Measurements from ENCODE around the gene TMED4. TPM values are rescaled to one million over a fixed set of nuclear protein-coding genes. Genes with fewer than 3 reads are reported as not detected.

TMED4 gene
- total and polyA plus RNA-seq, 8 donors: 32.3 to 55.9 (median 47.0) TPM

DNA sequence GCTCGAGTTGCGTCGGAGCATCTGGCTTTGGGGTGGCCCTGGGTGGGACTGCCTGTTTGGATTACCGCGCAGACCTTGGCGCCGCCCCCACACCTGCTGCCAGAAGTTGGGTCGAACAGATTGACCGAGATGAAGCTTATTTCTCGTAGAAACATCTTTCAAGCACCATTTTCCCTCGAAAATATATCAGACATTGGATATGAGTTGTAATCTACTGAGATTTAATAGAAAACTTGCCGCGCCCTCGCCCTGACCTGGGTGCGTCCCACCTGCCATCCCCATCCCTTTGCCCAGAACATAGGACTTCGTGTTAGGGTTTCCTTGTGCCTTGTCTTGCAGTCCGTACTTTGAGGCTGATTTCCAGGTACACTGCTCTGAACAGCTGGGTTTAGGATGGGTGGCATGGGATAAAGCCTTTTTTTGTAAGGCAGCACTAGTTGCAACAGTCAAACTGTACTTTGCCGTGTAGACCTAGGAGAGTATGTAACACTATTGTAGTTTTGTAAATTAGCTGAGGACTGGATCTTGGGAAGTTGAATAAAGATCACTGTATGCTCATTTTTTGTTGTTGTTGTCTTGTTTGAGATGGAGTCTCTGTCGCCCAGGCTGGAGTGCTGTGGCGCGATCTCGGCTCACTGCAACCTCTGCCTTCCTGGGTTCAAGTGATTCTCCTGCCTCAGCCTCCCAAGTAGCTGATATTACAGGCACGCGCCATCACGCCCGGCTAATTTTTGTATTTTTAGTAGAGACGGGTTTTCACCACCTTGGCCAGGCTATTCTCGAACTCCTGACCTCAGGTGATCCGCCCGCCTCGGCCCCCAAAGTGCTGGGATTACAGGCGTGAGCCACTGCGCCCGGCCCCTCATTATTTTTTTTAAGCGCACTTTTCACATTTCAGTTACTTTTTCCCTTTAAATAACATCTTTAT lies 25.4 kb upstream of the TMED4 start:
- intact Hi-C loops (cut with DNase I): no loop called here
- no peak for TF ChIP-seq CTCF (IDR thresholded peaks at IDR 0.05)

DNA sequence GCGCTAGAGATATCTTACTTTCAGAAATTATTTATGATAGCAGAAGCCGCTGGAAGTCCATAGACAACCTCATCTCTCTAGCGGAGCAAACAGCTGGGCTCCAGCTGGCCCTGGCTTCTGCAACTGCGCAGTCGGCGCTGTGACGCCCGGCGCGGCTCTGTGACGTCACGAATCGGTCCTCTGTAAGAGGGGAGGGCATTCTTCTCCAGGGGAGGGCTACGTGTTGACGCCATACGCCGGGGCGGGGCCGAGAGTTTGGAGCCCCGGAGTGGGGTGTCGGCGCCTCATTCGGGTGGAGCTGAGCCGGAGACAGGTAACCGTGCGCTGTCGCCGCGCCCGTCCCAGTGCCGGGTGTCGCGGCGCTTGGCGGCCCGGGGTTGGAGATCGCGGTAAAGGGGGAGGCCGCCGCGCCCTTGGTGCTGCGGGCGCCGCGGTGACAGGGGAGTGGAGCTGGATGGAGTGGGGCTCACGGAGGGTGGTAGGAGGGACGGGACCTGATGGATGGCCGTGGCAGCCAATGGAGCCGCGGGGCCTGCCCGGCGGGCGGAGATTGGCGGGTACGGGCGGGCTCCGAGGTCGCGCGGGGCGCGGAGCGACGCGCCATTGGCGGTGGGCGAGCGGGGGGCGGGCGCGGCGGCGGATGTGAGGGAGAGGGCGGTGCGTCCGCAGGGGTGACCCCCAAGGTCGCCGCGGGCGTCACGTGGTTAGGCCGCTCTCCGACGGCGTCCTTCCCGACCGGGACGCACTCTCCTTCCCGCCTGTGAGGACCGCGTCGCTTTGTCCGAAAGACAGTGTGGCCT lies 24.5 kb upstream of the TMED4 start, which contains the start of gene OGDH:
OGDH (plus strand) TSS at position 287 of the 800 bp plus-strand sequence. CDS start 17,717 bp downstream, outside the sequence.
- DNase-seq (peak; percentile 98 to 99 (median 99)), FAIRE-seq (no peak), ATAC-seq (peak; percentile 94 to 98 (median 96))
- TF ChIP-seq CTCF (IDR thresholded peaks at IDR 0.05): no peak
- Histone ChIP-seq H3K27me3 (no peaks in the 10 kb centered on the region), H3K36me3 (no peaks in the 10 kb centered on the region), H3K9me3 (no peaks in the 10 kb centered on the region), H3K27ac (peak within 1 kb of the TSS; percentile 97 to 98 (median 98)), H3K4me3 (peak within 1 kb of the TSS; percentile 54 to 92 (median 81)), H3K4me1 (peaks cover 0 to 7% (median 0%) of the 10 kb centered on the region in 3 donors)
- intact Hi-C loops (cut with DNase I): no loop called here
- WGBS, 2 donors: 1% methylated on average over 52 to 93 of the region's 93 CpGs

More for the DNA sequence above, 25.4 kb upstream of the TMED4 start:
- no peak for ATAC-seq
- H3K27me3 ChIP-seq: no peaks in the 10 kb centered on the region
- H3K4me1 ChIP-seq: peaks cover 0 to 7% (median 0%) of the 10 kb centered on the region in 3 donors
- peak overlapping the region; percentile 54 to 92 (median 81) for H3K4me3 ChIP-seq
- FAIRE-seq: no peak
- H3K27ac ChIP-seq: peak overlapping the region; percentile 97 to 98 (median 98)
- no peaks in the 10 kb centered on the region for H3K36me3 ChIP-seq
- whole genome bisulfite sequencing, 2 donors: 45 to 47% methylated on average over 35 of the region's 35 CpGs
- no peaks in the 10 kb centered on the region for H3K9me3 ChIP-seq
- no peak for DNase-seq

GRCh38 chr7:44604941-44605340 lies 22.9 kb upstream of the TMED4 start:
- intact Hi-C loops (cut with DNase I): no loop called here
- 93 to 94% methylated on average over 2 of the region's 2 CpGs for WGBS, 2 donors
- FAIRE-seq (no peak), ATAC-seq (no peak), DNase-seq (no peak)
- Histone ChIP-seq H3K4me1 (peaks cover 0 to 7% (median 0%) of the 10 kb centered on the region in 3 donors), H3K27ac (no peak overlapping the region), H3K36me3 (no peaks in the 10 kb centered on the region), H3K27me3 (no peaks in the 10 kb centered on the region), H3K9me3 (no peaks in the 10 kb centered on the region), H3K4me3 (no peak overlapping the region)
- TF ChIP-seq CTCF (IDR thresholded peaks at IDR 0.05): no peak

- intact Hi-C loops (cut with DNase I): no loop called here
- no peak for FAIRE-seq
- H3K4me3 ChIP-seq: no peak overlapping the region
- no peak overlapping the region for H3K27ac ChIP-seq
- DNase-seq: no peak
- H3K9me3 ChIP-seq: no peaks in the 10 kb centered on the region
- no peak for ATAC-seq
- H3K27me3 ChIP-seq: no peaks in the 10 kb centered on the region
- no peaks in the 10 kb centered on the region for H3K36me3 ChIP-seq
- 74 to 78% methylated on average over 6 of the region's 6 CpGs for WGBS, 2 donors
- no peak for TF ChIP-seq CTCF (IDR thresholded peaks at IDR 0.05)
- H3K4me1 ChIP-seq: no peaks in the 10 kb centered on the region
Measured at GRCh38 chr7:44603193-44603592, 21.2 kb upstream of the TMED4 start.

Data from pancreas (tissue), 10 donors.